Measurements from ENCODE around the gene FBXL14.
A peak's percentile ranks its signal among the peaks of the same experiment; 100 is the strongest.

FBXL14 gene

GRCh38 chr12:1592444-1593173, 1.8 kb downstream of the FBXL14 start:
- peak; percentile 70 to 77 for DNase-seq

- DNase-seq: no peak
Measured at GRCh38 chr12:1591543-1591942, 2.8 kb downstream of the FBXL14 start.

- DNase-seq: peak in 1 of 2 experiments; percentile 23
Measured at GRCh38 chr12:1591034-1591433, 3.3 kb downstream of the FBXL14 start.

- no peak for DNase-seq
Measured at GRCh38 chr12:1590221-1590979, 4.0 kb downstream of the FBXL14 start.

- no peak for DNase-seq
Measured at GRCh38 chr12:1588575-1588947, 5.8 kb downstream of the FBXL14 start.

- no peak for DNase-seq
Measured at GRCh38 chr12:1587927-1588574, 6.3 kb downstream of the FBXL14 start.

GRCh38 chr12:1584326-1584725, 10.1 kb downstream of the FBXL14 start:
- no peak for DNase-seq

GRCh38 chr12:1583421-1584078, 10.8 kb downstream of the FBXL14 start:
- peak; percentile 60 to 71 for DNase-seq

GRCh38 chr12:1582709-1583050, 11.7 kb downstream of the FBXL14 start:
- DNase-seq: no peak

- DNase-seq: no peak
Measured at GRCh38 chr12:1581973-1582708, 12.2 kb downstream of the FBXL14 start.

- no peak for DNase-seq
Measured at GRCh38 chr12:1580526-1580925, 13.9 kb downstream of the FBXL14 start.

- DNase-seq: no peak
Measured at GRCh38 chr12:1579651-1580435, 14.5 kb downstream of the FBXL14 start.

GRCh38 chr12:1576410-1577241, 17.8 kb downstream of the FBXL14 start:
- DNase-seq: no peak

- no peak for DNase-seq
Measured at GRCh38 chr12:1575408-1576401, 18.7 kb downstream of the FBXL14 start.

GRCh38 chr12:1574865-1575259, 19.5 kb downstream of the FBXL14 start:
- no peak for DNase-seq

- DNase-seq: no peak
Measured at GRCh38 chr12:1573960-1574864, 20.2 kb downstream of the FBXL14 start.

GRCh38 chr12:1572731-1573130, 21.6 kb downstream of the FBXL14 start:
- DNase-seq: no peak

- no peak for DNase-seq
Measured at GRCh38 chr12:1567852-1568251, 26.5 kb downstream of the FBXL14 start.

Data from activated CD4-positive, alpha-beta T cell treated with anti-CD3 and anti-CD28 coated beads, Interleukin-2, amount 50 U/mL, for 48 hours (primary cell).